ENCODE measurements around the gene SPATS2. TPM values are rescaled to one million over a fixed set of nuclear protein-coding genes. Genes with fewer than 3 reads are reported as not detected.
A peak's percentile ranks its signal among the peaks of the same experiment; 100 is the strongest.

Gene SPATS2
- total and polyA plus RNA-seq, 10 of the 15 experiments (the other 5 are each of a cell fraction or from before 2014, with no cell fraction given), result 9.0 to 54.2 (median 27.5) TPM

GRCh38 chr12:49347311-49348193 is 19.7 kb upstream of the SPATS2 start (continued):
- TF ChIP-seq NR2F1 (conservative IDR thresholded peaks at IDR 0.05), result no peak
- TF ChIP-seq RELA (IDR thresholded peaks at IDR 0.05; ENCODE audit: borderline replicate concordance, partially characterized antibody), result no peak
- peak in 1 of 2 experiments; percentile 56; a peak in 1 of 4 replicates for TF ChIP-seq BHLHE40 (IDR thresholded peaks at IDR 0.05; ENCODE audit: borderline replicate concordance in 1 of 2, low read depth in 2 of 2, low read length in 1 of 2)
- TF ChIP-seq CBX3 (IDR thresholded peaks at IDR 0.05; ENCODE audit: borderline replicate concordance, low read depth), result no peak
- no peak for TF ChIP-seq ZNF24 (IDR thresholded peaks at IDR 0.05)
- peak; percentile 97 for TF ChIP-seq PAX5 (IDR thresholded peaks at IDR 0.05; ENCODE audit: borderline replicate concordance, low read depth, low read length)
- TF ChIP-seq CBX5 (IDR thresholded peaks at IDR 0.05; ENCODE audit: low read depth), result no peak
- 0 out of 2 replicates have a peak, but pooled peaks have one; percentile 26 for TF ChIP-seq STAT1 (conservative IDR thresholded peaks at IDR 0.05)
- TF ChIP-seq RELB (IDR thresholded peaks at IDR 0.05; ENCODE audit: low read depth), result no peak
- TF ChIP-seq YBX1 (IDR thresholded peaks at IDR 0.05), result no peak
- TF ChIP-seq ASH2L (IDR thresholded peaks at IDR 0.05; ENCODE audit: borderline replicate concordance, low read depth), result no peak
- 0 out of 2 replicates have a peak, but pooled peaks have one; percentile 23 for TF ChIP-seq ZNF207 (IDR thresholded peaks at IDR 0.05; ENCODE audit: borderline replicate concordance)
- no peak for TF ChIP-seq LARP7 (IDR thresholded peaks at IDR 0.05)
- no peak for TF ChIP-seq CEBPZ (IDR thresholded peaks at IDR 0.05; ENCODE audit: low read depth, low read length)
- TF ChIP-seq RAD21 (IDR thresholded peaks at IDR 0.05; ENCODE audit: insufficient read depth, low read depth, low read length), result peak; percentile 47
- no peak for TF ChIP-seq FOS (IDR thresholded peaks at IDR 0.05; ENCODE audit: borderline replicate concordance, extremely low read depth, insufficient read length)
- peak; percentile 39 for TF ChIP-seq MEF2B (IDR thresholded peaks at IDR 0.05; ENCODE audit: partially characterized antibody, poor library complexity, severe bottlenecking)
- TF ChIP-seq STAT3 (IDR thresholded peaks at IDR 0.05; ENCODE audit: low read depth, low read length), result no peak
- TF ChIP-seq SMC3 (IDR thresholded peaks at IDR 0.05; ENCODE audit: borderline replicate concordance, low read length), result peak; percentile 65
- TF ChIP-seq CTCF (IDR thresholded peaks at IDR 0.05 in 2 of 3, conservative IDR thresholded peaks at IDR 0.05 in 1 of 3; ENCODE audit: control insufficient read depth in 2 of 3, extremely low read depth in 1 of 3, insufficient read depth in 1 of 3, low read depth in 3 of 3, low read length in 3 of 3), result peak; percentile 85 to 96 (median 86)
- TF ChIP-seq E2F4 (IDR thresholded peaks at IDR 0.05; ENCODE audit: low read depth, low read length), result no peak
- TF ChIP-seq FOXK2 (IDR thresholded peaks at IDR 0.05), result no peak
